Endothelial cell of umbilical vein (primary cell): Measurements from ENCODE around the gene ATP5PB.

ENCODE experiments used
- CTCF ChIP-seq, 2 donors: IDR thresholded peaks; 1 replicate in 1 of 2; 2 replicates in 1 of 2; pipeline ENCODE4 v1.5.1; 2011; ENCODE audit warnings: low read length in 2 of 2, mild to moderate bottlenecking in 2 of 2, moderate library complexity in 2 of 2, control low read depth in 1 of 2, inconsistent platforms in 1 of 2, low read depth in 1 of 2; ENCODE audit not compliant: insufficient read depth in 1 of 2; ENCODE audit errors: extremely low read depth in 1 of 2
- EZH2 ChIP-seq: IDR thresholded peaks from 2 replicates; pipeline ENCODE4 v1.6.1; 2012; ENCODE audit warnings: borderline replicate concordance, low read depth, mild to moderate bottlenecking, moderate library complexity, low read length, inconsistent platforms; ENCODE audit not compliant: severe bottlenecking
- POLR2A ChIP-seq: IDR thresholded peaks from 2 replicates; pipeline ENCODE4 v1.6.1; 2012; ENCODE audit warnings: low read depth, mild to moderate bottlenecking, control low read depth, low read length

- no peak for TF ChIP-seq POLR2A
- no peak for TF ChIP-seq CTCF (IDR thresholded peaks at IDR 0.05; ENCODE audit: extremely low read depth in 1 of 2, insufficient read depth in 1 of 2, low read depth in 1 of 2, low read length in 2 of 2)
- no peak for TF ChIP-seq EZH2
These were observed 19.4 kb downstream of the ATP5PB start for GRCh38 chr1:111468717-111469100.
